SW 1271 (cell line): ENCODE data around the gene SHROOM3.
"Not testable (repeated sequence)": the region's sequence is repeated elsewhere in the genome, so short reads cannot be mapped to it uniquely, and the experiment has no call there.

ENCODE experiments used
- DNase-seq, 2 experiments: peaks; one replicate each; lab custom pipeline; 2025; lab: John Stamatoyannopoulos, UW

Gene SHROOM3

GRCh38 chr4:76434901-76435527, at the start of gene SHROOM3:
Gene SHROOM3 (plus strand): TSS chr4:76435229. CDS start chr4:76436053, 824 bp downstream.
- no peak for DNase-seq

GRCh38 chr4:76385974-76386373, 49.1 kb upstream of the SHROOM3 start:
- DNase-seq, result no peak

GRCh38 chr4:76386566-76387305, 48.3 kb upstream of the SHROOM3 start:
- DNase-seq, result no peak

- no peak for DNase-seq
Observed at GRCh38 chr4:76388160-76388908, 46.7 kb upstream of the SHROOM3 start.

- no peak for DNase-seq
Observed at GRCh38 chr4:76401654-76402053, 33.4 kb upstream of the SHROOM3 start.

DNA sequence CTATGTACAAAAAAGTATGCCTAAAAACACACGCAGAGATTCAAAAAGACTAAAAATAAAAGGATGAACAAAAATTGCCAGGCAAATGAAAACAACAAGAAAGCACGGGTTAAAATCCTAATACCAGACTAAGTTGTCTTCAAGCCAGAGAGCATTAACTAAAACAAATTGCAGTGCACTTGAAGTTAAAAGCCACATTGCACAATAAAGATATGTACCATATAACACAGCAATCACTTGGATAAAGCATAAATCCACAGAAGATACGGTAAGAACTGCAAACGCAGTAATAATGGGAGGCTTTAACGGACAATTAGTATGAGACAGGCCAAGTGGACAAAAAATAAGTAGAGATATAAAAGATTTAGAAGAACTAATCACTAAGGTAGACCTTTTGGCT, 28.9 kb upstream of the SHROOM3 start:
- no peak for DNase-seq

DNA sequence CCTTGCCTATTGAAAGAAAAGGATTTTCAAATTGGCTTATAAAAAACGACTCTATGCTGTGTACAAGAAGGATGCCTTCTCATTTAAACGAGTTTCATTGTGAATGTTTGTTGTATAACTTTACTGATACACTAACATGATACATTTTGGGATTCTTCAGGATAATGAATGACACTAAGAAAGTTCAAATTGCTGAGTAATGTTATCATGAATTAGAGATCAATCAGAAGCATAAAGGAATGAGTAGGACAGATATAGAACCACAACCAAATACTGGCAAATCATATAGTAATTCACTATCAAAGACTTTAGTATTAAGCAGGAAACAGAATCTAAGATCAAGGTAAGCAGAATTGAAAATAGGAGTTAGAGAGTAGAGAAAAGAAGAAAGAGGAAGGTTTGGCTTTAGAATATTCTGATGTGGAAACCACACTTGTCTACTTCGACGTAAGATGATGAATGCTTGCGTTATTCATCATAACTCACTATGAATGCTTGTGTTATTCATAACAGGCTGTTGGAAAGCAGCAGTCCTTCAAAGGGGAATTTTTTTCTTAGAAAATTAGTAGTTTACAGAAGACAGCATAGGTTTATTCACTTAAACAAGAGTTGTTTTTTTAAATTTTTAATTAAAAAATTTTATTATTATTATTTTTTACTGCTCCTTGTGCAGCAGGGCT, 27.4 kb upstream of the SHROOM3 start:
- no peak for DNase-seq

DNA sequence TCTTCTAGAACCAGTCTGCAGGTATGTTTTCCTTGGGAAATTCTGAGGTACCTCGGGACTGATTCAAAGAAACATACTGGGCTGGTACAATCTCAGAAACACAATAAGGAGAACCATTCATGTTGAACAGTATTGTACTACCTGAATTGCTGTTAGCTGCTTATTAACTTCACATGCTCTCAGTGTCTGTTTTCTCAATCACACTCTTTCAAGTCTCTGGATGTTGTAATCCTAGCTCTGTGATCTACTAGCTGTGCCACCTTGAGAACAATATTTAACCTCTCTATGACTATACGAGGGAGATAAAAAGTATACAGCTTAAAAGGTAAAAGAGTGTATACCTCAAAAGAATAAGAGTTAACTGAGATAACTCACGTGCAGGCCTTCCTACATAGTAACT, 24.4 kb upstream of the SHROOM3 start:
- DNase-seq, result no peak

- DNase-seq, result no peak
Observed at GRCh38 chr4:76420188-76420761, 14.8 kb upstream of the SHROOM3 start.

DNA sequence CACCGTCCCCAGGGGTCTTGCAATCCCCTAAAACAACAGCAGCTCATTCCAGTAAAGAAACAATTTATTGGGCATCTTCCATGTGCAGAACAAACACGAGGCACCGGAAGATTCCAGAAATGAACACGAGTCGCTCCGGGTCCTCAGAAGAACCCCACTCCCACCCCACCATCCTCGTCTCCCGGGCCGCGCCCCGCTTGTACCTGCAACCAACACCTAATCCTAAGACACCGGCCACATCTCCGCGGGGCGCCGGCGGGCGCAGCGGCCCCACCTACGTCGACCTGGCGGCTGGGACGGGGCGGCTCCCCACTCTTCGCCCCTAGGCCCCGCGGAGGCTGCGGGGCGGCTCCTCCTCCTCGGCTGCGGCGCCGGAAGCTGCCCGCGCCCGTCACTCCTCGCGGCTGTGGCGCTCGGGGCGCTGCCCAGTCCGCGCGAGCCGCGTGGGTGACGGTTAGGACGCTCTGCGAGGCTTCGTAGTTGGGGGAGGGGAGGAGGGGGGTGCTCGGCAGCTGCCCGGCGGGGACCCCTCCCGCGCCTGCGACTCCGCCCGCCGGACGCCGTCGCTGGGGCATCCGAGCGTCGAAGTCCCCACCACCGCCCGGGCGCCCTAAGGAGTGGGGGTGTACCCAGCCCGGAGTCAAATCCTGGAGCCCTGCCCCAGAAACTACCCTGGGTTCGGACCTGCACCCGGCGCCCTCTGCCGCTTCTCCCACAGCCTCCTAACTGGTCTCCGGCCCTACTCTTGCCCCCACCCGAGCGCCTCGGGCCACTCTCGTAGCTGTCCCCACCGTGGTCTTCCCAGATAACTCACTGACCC, 14.1 kb upstream of the SHROOM3 start, which contains the start of gene CCDC158:
CCDC158 (minus strand) TSS at position 380 of the 820 bp plus-strand sequence. CDS start 17,934 bp downstream, outside the sequence.
- no peak for DNase-seq

- not testable (repeated sequence) for DNase-seq
Observed at GRCh38 chr4:76423159-76423558, 11.9 kb upstream of the SHROOM3 start.

DNA sequence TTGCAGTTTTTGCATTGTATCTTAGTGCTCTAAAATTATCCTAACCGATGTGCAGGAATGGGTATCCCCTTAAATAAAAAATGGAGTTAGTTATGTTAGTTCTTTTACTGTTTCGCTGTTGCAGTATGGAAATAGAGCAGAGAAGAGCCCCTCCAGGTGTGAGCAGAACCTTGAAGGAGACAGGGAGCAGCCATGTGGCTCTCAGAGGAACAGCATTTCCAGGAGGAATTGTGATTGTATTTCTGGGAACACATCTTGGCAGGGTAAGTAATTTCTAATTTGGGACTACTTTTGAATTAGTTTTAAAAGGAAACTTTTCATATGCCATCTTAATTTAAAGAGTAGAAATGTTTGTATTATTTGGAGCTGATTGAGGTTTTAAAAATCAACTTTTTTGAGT, 8.8 kb upstream of the SHROOM3 start:
- DNase-seq, result no peak

- no peak for DNase-seq
Observed at GRCh38 chr4:76429636-76430035, 5.4 kb upstream of the SHROOM3 start.

GRCh38 chr4:76430519-76431388, 4.3 kb upstream of the SHROOM3 start:
- peak in 1 of 2 experiments; percentile 34 for DNase-seq

GRCh38 chr4:76435528-76436319, 695 bp downstream of the SHROOM3 start:
- no peak for DNase-seq

DNA sequence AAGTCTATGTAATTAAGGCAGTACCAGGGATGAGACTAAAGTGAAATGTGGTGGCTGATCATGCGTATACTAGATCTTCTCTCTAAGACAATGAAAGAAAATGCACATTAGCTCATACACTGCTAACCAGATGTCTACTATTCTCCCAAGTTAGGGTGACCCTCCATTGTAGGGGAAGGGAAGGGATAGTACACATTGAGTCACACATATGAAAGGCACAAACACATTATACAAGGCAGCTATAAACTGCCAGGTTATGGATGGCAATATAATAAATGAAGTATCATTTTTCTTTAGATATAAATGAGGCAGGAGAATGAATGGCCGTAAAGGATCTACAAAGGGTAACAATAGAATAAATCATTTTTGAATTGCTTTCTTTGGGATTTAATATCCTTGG, 4.5 kb downstream of the SHROOM3 start:
- DNase-seq, result no peak

DNA sequence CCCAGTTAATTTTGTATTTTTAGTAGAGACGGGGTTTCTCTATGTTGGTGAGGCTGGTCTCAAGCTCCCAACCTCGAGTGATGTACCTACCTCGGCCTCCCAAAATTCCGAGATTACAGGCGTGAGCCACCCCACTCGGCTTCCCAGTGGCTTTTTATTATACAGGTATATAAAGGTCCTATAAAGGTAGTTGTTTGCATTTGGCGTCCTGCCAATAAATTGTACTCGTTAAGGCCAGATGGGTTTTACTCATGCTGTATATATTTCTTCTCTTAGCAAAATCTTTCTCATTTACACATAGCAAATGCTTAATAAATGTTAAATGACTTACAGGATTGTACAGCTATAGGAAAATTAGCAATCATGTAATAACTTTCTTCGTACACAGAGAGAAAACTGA, 6.9 kb downstream of the SHROOM3 start:
- DNase-seq, result no peak

GRCh38 chr4:76442807-76443206, 7.8 kb downstream of the SHROOM3 start:
- DNase-seq, result no peak

GRCh38 chr4:76443376-76443775, 8.3 kb downstream of the SHROOM3 start:
- no peak for DNase-seq
